Hematopoietic multipotent progenitor cell treated with erythropoietin and hydrocortisone succinate and interleukin-3 and kit ligand, for 4 days (in vitro differentiated cells): ENCODE measurements around the gene BTN1A1.
"Not testable (repeated sequence)": the region's sequence is repeated elsewhere in the genome, so short reads cannot be mapped to it uniquely, and the experiment has no call there.

Experiments used
- DNase-seq: peaks from one replicate; pipeline ENCODE4 v3.0.0-alpha.2; 2015

BTN1A1 gene

GRCh38 chr6:26538572-26538902, 38.4 kb downstream of the BTN1A1 start:
- no peak for DNase-seq

- no peak for DNase-seq
Observed at GRCh38 chr6:26539071-26539615, 39.0 kb downstream of the BTN1A1 start.

- no peak for DNase-seq
Observed at GRCh38 chr6:26541579-26541978, 41.5 kb downstream of the BTN1A1 start.

- peak; percentile 63 for DNase-seq
Observed at GRCh38 chr6:26543953-26544352, 43.9 kb downstream of the BTN1A1 start.

DNA sequence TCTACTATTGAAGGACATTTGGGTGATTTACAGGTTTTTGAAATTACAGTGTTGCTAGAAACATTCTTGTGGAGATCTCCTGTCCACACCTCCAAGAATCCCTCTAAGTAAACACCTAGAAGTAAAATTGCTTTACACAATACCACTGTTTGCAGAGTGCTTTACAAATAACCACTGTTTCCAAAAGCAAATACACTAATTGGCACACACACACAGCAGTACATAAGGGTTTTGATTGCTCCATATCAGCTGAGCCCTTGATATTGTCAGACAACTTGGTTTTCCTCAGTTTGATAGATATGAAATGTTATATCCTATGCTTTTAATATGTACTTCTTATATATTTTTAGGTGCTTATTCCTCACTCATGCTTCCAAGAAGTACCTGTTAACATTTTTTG, 44.4 kb downstream of the BTN1A1 start:
- no peak for DNase-seq

DNA sequence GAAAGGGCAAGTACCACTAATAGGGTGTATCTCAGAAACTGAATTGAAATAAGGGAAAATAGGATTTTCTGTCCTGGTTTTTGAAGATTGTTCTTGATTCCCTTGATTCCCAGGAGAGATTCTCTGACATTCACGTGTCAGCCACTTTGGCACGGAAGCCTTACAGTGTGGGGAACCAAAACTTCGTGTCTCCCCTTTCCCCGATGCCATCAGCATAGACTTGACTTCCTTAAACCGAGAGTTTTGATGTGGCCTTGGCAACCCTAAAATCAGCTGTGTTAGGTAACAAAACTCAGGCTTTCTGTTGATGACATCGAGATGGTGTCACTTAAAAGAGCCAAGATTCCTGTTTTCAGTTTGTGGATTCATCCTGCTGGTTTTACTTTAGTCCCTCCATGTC, 45.5 kb downstream of the BTN1A1 start:
- no peak for DNase-seq

- DNase-seq: not testable (repeated sequence)
Observed at GRCh38 chr6:26547363-26547762, 47.3 kb downstream of the BTN1A1 start.

DNA sequence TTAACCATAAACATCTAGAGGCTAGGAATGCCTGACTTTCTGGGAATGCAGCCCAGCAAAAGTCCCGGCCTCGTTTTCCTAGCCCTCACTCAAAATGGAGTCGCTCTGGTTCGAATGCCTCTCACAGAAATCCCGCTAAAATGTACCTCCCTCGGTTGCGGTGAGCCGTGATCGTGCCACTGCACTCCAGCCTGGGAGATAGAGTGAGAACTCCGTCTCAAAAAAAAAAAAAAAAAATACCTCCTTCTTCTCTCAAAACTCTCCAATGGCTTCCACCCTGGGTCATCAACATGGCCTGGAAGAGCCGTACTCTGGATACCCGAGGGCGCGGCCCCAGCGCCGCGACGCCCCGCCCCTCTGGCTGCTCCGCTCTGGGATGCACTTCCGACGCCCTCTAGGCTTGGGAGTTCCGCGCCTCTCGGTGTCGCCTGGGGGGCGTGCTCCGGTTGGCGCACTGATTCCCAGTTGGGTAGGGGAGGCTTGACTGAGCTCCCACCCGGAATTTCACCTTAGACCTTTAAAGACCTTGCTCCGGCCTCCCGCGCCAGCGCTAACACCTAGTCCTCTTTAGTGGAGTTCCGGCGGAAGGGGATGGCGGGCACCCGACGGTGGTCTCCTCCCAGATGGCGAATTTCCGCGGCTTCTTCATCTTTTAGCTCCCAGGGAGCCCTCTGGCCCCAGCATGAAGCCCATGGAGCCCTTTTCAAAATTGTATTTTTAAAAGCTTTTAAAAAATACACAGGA, 50.3 kb downstream of the BTN1A1 start:
- peak; percentile 86 for DNase-seq

DNA sequence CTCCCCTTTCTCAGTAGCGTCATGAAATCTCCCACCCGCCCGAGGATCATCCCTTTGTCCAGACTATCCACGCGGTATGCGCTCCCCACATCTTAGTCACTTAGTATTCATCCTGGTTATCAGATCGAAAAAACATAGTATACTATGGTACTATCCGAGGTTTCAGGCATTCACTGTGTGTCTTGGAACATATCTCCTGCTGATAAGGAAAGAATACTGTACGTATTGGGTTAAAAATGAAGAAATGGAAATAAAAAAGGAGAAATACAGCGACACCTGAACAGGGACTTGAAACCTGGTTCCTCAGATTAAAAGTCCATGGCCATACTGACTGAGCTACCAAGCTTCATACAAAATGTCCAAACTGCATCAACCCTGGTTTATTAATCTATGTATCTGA, 52.1 kb downstream of the BTN1A1 start:
- DNase-seq: no peak

DNA sequence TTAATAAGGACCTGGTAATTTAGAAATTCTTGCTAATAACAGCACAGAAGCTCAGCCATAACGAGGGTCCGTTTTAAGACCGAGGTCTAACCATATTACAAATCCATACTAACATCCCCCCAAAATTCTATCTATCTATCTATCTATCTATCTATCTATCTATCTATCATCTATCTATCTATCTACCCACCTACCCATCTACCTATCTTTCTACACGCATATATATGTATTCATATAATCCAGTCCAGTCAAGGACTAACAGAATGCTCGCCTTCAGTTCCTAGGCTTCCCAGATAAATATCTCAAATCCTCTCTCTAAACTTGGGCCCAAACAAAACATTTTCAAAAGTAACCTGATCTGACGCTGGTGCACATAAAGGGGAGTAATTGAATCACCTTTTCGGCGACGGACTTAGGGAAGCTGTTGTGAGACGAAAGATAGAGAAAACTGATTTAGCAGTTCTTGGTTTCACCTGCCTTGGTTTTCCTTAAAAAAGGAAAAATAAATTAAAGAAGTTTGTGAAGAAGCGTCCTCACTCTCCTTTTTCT, 52.6 kb downstream of the BTN1A1 start:
- no peak for DNase-seq

DNA sequence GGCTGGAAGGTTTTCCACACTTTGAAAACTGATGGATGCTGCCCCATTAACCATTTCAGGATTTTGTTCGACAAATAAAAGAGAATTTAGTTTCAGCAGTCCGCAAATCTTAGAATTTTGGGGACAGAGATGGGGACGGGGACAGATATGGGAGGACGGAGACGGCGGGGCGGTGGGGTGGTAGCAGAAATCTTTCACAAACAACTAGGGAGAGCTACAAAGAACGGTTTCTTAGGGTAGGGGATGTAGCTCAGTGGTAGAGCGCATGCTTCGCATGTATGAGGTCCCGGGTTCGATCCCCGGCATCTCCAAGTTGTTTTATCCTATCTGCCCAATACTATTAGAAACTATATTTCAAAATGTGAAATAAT, 53.1 kb downstream of the BTN1A1 start:
- DNase-seq: peak; percentile 91

DNA sequence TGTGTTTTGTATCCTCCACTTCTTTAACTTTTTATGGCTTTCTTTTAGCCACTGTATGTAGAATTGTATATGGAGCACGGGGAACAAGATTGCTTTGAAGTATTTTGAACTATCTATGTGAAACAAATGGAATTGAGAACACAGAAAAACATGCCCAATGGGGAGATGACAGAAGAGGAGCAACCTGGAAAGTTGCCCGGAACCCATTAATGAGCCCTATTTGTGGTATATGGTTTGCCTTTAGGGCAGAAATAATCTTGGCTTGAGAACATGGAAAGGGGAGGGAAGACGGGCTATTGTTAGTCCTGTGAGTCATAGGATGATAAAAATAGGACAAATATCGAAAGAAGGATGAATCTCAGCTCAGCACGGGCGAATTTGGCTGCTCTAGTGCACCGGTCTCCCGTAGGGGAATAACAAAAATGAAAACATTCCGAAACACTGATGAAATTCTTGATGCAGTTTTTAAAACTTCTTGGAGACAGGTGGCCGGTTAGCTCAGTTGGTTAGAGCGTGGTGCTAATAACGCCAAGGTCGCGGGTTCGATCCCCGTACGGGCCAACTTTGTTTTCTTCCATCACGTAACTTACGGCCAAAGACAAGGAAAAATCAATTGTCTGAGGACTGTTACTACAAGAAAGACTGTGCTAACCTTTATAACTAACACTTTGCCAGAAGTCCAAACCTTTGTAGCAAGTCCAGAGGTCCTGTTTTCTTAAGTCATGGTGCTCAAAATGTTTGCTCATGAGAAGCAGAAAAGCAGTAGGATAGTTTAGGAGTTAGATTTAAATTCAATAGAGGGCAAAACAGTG, 53.7 kb downstream of the BTN1A1 start:
- DNase-seq: peak; percentile 93

GRCh38 chr6:26554447-26554696, 54.3 kb downstream of the BTN1A1 start:
- no peak for DNase-seq

- DNase-seq: peak; percentile 88
Observed at GRCh38 chr6:26554697-26555504, 54.8 kb downstream of the BTN1A1 start.

GRCh38 chr6:26555505-26556262, 55.6 kb downstream of the BTN1A1 start:
- no peak for DNase-seq

- DNase-seq: peak; percentile 88
Observed at GRCh38 chr6:26556263-26557070, 56.4 kb downstream of the BTN1A1 start.
